ENCODE data around the gene GNG11.

GNG11 gene

DNA sequence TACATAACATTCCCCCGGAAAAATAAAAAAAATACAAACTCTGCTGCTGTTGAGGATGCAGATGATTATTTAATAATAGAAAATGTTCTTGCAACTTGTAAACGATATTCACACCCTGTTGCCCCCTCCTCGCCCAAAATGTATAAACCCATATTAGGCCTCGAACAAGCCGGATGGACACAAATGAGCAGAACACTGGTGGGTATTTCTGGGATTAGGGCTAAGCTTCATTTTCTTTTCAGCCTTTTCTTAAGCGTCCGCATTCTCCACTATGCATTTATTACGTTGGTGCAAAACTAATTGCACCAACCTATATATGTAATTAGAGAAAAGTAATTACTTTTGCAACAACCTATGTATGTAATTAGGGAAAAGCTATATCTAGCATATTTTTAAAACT, 349 bp upstream of the GNG11 start:
- H3K27ac ChIP-seq (ENCODE audit: extremely low read depth, low read depth, low read length), result peak overlapping the region; percentile 93; the same call in 1 of the 2 replicates
- TF ChIP-seq ZNF19 (tag by site-specific recombination; IDR thresholded peaks at IDR 0.05; ENCODE audit: low read depth), result no peak
- no peak for TF ChIP-seq MYNN (tag by site-specific recombination; IDR thresholded peaks at IDR 0.05; ENCODE audit: borderline replicate concordance)
- TF ChIP-seq, protein P1, sequence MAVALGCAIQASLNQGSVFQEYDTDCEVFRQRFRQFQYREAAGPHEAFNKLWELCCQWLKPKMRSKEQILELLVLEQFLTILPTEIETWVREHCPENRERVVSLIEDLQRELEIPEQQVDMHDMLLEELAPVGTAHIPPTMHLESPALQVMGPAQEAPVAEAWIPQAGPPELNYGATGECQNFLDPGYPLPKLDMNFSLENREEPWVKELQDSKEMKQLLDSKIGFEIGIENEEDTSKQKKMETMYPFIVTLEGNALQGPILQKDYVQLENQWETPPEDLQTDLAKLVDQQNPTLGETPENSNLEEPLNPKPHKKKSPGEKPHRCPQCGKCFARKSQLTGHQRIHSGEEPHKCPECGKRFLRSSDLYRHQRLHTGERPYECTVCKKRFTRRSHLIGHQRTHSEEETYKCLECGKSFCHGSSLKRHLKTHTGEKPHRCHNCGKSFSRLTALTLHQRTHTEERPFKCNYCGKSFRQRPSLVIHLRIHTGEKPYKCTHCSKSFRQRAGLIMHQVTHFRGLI (tag by site-specific recombination; IDR thresholded peaks at IDR 0.05), result no peak
- TF ChIP-seq ZNF112 (tag by site-specific recombination; IDR thresholded peaks at IDR 0.05), result no peak
- TF ChIP-seq ZBTB48 (tag by site-specific recombination; IDR thresholded peaks at IDR 0.05), result no peak
- no peak for TF ChIP-seq ZNF341 (tag by site-specific recombination; IDR thresholded peaks at IDR 0.05; ENCODE audit: low read depth)
- TF ChIP-seq ZNF24 (tag by site-specific recombination; IDR thresholded peaks at IDR 0.05), result no peak
- TF ChIP-seq SP3 (tag by site-specific recombination; IDR thresholded peaks at IDR 0.05), result no peak
- no peak for TF ChIP-seq PRDM2 (tag by site-specific recombination; IDR thresholded peaks at IDR 0.05; ENCODE audit: borderline replicate concordance)
- no peaks in the 10 kb centered on the region for H3K36me3 ChIP-seq (ENCODE audit: control insufficient read depth in 2 of 2, insufficient read depth in 1 of 2, low read length in 2 of 2)
- H3K4me3 ChIP-seq (ENCODE audit: low read depth, low read length), result peak overlapping the region; percentile 63; the same call in 1 of the 2 replicates
- ChIA-PET CTCF (interaction anchor here (0.6 to 1.2 kb wide), 5 partner anchors 8 to 739 kb away, joined by 3 to 6 read pairs (median 3); no protein-coding TSS in a partner anchor), POLR2A (interaction anchor here (0.6 to 1.6 kb wide), 4 partner anchors 8 to 31 kb away, joined by 3 to 14 read pairs (median 4); partner anchors contain the start of gene TFPI2)
- H3K4me1 ChIP-seq (ENCODE audit: control insufficient read depth, insufficient read depth, low read length), result peaks cover 12% of the 10 kb centered on the region
- no peaks in the 10 kb centered on the region for H3K9me3 ChIP-seq (ENCODE audit: control insufficient read depth, insufficient read depth, low read depth, low read length)

DNA sequence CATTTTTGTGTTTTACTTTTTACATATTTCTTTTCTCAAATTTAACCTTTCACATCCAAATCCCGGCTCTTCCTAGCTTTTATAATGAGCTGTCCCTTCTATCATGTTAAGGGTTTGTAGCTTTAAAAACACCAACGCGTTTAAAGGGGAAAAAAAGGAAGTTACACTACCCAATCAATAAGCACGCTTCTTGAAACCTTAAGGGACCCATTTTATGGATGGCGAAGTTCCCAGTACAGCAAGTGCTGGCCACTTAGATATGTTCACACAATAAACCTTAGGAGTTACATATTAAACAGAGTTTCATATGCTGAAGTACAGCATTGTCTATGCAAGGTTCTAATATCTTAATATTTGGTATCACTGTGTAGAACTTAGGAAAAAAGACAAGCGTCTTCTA, 1.8 kb downstream of the GNG11 start:
- Histone ChIP-seq H3K36me3 (ENCODE audit: control insufficient read depth in 2 of 2, insufficient read depth in 1 of 2, low read length in 2 of 2) (peaks cover 0 to 3% of the 10 kb centered on the region in 2 experiments; a peak in 1 of 3 replicates), H3K9me3 (ENCODE audit: control insufficient read depth, insufficient read depth, low read depth, low read length) (no peaks in the 10 kb centered on the region), H3K4me3 (ENCODE audit: low read depth, low read length) (peak overlapping the region; percentile 63; the same call in 1 of the 2 replicates), H3K27ac (ENCODE audit: extremely low read depth, low read depth, low read length) (no peak overlapping the region), H3K4me1 (ENCODE audit: control insufficient read depth, insufficient read depth, low read length) (peaks cover 12% of the 10 kb centered on the region)
- TF ChIP-seq GLI4 (tag by site-specific recombination; IDR thresholded peaks at IDR 0.05) (no peak), REST (tag by site-specific recombination; IDR thresholded peaks at IDR 0.05) (no peak), ZNF214 (tag by site-specific recombination; IDR thresholded peaks at IDR 0.05; ENCODE audit: borderline replicate concordance) (no peak), OVOL3 (tag by site-specific recombination; IDR thresholded peaks at IDR 0.05) (no peak), ZNF600 (tag by site-specific recombination; IDR thresholded peaks at IDR 0.05) (no peak), OSR2 (tag by site-specific recombination; IDR thresholded peaks at IDR 0.05) (no peak), BCL11B (tag by site-specific recombination; IDR thresholded peaks at IDR 0.05; ENCODE audit: low read depth) (no peak)
- TF ChIP-seq, protein P2, sequence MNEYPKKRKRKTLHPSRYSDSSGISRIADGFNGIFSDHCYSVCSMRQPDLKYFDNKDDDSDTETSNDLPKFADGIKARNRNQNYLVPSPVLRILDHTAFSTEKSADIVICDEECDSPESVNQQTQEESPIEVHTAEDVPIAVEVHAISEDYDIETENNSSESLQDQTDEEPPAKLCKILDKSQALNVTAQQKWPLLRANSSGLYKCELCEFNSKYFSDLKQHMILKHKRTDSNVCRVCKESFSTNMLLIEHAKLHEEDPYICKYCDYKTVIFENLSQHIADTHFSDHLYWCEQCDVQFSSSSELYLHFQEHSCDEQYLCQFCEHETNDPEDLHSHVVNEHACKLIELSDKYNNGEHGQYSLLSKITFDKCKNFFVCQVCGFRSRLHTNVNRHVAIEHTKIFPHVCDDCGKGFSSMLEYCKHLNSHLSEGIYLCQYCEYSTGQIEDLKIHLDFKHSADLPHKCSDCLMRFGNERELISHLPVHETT (tag by site-specific recombination; IDR thresholded peaks at IDR 0.05), result no peak
- TF ChIP-seq, protein P3, sequence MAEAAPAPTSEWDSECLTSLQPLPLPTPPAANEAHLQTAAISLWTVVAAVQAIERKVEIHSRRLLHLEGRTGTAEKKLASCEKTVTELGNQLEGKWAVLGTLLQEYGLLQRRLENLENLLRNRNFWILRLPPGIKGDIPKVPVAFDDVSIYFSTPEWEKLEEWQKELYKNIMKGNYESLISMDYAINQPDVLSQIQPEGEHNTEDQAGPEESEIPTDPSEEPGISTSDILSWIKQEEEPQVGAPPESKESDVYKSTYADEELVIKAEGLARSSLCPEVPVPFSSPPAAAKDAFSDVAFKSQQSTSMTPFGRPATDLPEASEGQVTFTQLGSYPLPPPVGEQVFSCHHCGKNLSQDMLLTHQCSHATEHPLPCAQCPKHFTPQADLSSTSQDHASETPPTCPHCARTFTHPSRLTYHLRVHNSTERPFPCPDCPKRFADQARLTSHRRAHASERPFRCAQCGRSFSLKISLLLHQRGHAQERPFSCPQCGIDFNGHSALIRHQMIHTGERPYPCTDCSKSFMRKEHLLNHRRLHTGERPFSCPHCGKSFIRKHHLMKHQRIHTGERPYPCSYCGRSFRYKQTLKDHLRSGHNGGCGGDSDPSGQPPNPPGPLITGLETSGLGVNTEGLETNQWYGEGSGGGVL (tag by site-specific recombination; IDR thresholded peaks at IDR 0.05), result no peak
- POLR2A ChIA-PET, result no interaction called here
- CTCF ChIA-PET, result interaction anchor here (1.0 kb wide), 1 partner anchor 20 kb away, joined by 4 read pairs; no protein-coding TSS in a partner anchor
